Stimulated activated memory B cell treated with anti-CD40 and anti-IgM and Interleukin-4, amounts not matched to agents 10 μg/mL and 1 μg/mL and 100 μg/mL, for 72 hours (primary cell): Measurements from ENCODE around the gene SMYD2.

ENCODE experiments used
- ATAC-seq: fragments of 150-1000 bp; cut with Tn5 transposase; 2 replicates; pipeline ENCODE4 v1.10.0; 2021
- H3K27ac Mint-ChIP-seq: one replicate; pipeline ENCODE4 v1.8.0; 2022; ENCODE audit warnings: mild to moderate bottlenecking, mixed read lengths
- H3K27me3 Mint-ChIP-seq: one replicate; pipeline ENCODE4 v1.8.0; 2022; ENCODE audit warnings: mixed read lengths
- H3K36me3 Mint-ChIP-seq: one replicate; pipeline ENCODE4 v1.8.0; 2022; ENCODE audit warnings: mixed read lengths
- H3K4me1 Mint-ChIP-seq: one replicate; pipeline ENCODE4 v1.8.0; 2022; ENCODE audit warnings: mixed read lengths
- H3K4me3 Mint-ChIP-seq: one replicate; pipeline ENCODE4 v1.8.0; 2022; ENCODE audit warnings: mild to moderate bottlenecking, moderate library complexity, mixed read lengths
- H3K9me3 Mint-ChIP-seq: one replicate; pipeline ENCODE4 v1.8.0; 2022; ENCODE audit warnings: mixed read lengths

The SMYD2 gene

DNA sequence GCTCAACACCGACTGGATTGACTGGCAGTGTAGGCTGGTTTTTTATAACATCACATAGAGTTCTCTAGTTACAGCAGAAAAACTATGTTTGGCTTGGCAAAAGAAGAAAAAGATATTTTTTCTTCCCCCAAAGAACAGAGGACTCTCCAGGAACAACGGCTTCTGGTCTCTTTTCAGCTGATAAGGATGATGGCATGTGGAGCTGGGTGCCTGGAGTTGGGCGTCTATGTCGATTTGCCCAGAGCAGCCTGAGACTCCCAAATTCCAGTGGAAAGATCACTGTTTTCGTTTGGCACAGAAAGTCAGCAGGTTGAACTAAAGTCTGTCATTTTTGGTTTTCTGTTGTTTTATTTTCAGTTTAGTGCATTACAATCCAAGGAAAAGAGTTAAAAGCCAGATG is 91.1 kb downstream of the SMYD2 start:
- Mint-ChIP-seq H3K27ac (no peak overlapping the region), H3K4me1 (no peaks in the 10 kb centered on the region), H3K27me3 (no peaks in the 10 kb centered on the region), H3K4me3 (no peak overlapping the region), H3K9me3 (peaks cover 3% of the 10 kb centered on the region), H3K36me3 (no peaks in the 10 kb centered on the region)
- ATAC-seq, result no peak

DNA sequence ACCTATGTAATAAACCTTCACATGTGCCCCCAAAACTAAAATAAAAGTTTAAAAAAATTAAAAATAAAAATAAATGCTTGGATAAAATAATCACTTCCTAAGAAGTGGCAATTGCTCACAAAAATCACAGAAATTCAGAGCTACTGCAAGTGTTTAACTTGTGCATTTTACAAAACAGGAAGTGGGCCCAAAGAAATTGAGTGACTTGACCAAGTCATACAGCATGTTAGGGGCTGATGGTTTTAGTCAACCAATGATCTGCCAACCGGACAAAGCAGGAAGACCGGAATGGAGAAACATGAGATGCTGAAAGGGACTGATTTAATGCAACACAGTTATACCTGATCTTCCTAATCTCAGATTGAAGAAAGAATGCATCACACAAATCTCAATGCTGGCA is 96.5 kb downstream of the SMYD2 start:
- ATAC-seq, result no peak
- Mint-ChIP-seq H3K9me3 (no peaks in the 10 kb centered on the region), H3K36me3 (no peaks in the 10 kb centered on the region), H3K27me3 (no peaks in the 10 kb centered on the region), H3K27ac (no peak overlapping the region), H3K4me1 (no peaks in the 10 kb centered on the region), H3K4me3 (no peak overlapping the region)

DNA sequence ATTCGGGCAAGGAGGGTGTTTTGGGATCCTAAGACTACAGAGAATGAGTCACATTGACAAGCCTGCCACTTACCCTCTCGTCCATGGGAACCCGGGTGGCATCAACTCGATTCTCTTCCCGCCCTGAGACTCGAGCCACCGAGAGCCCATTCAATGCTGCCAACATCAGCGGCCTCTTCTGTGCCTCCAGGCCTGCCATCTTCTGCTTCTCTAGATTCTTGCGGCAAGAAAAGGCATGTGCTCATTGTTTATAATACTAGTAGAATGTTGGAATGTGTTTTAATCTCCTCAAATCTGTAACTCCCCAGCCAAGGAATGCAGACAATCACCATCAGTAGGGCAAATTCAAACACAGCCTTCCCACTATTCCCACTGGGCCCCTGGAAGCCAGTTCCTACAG is 96.9 kb downstream of the SMYD2 start:
- H3K4me3 Mint-ChIP-seq, result no peak overlapping the region
- no peaks in the 10 kb centered on the region for H3K4me1 Mint-ChIP-seq
- no peak for ATAC-seq
- no peak overlapping the region for H3K27ac Mint-ChIP-seq
- H3K9me3 Mint-ChIP-seq, result no peaks in the 10 kb centered on the region
- no peaks in the 10 kb centered on the region for H3K36me3 Mint-ChIP-seq
- no peaks in the 10 kb centered on the region for H3K27me3 Mint-ChIP-seq

DNA sequence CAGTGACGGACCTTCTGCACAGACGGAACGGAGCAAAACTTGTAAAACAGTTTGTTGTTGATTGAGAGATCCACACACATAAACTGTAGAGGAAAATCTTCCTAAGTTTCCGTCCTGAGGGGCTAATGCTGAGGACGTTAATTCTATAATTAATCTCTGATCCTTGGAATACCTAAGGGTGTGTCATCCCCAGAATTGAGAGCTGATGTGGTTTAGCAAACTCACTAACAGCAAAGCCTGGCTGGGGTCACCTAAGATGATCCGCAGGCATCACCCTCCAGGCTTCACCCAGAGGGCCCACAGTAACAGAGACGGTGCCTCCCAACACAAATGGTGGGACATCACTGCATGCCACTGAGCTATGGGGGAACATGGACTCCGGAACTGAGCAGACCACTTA is 97.5 kb downstream of the SMYD2 start:
- H3K9me3 Mint-ChIP-seq, result no peaks in the 10 kb centered on the region
- no peak for ATAC-seq
- no peak overlapping the region for H3K27ac Mint-ChIP-seq
- no peaks in the 10 kb centered on the region for H3K36me3 Mint-ChIP-seq
- peaks cover 1% of the 10 kb centered on the region for H3K27me3 Mint-ChIP-seq
- no peak overlapping the region for H3K4me3 Mint-ChIP-seq
- H3K4me1 Mint-ChIP-seq, result no peaks in the 10 kb centered on the region

DNA sequence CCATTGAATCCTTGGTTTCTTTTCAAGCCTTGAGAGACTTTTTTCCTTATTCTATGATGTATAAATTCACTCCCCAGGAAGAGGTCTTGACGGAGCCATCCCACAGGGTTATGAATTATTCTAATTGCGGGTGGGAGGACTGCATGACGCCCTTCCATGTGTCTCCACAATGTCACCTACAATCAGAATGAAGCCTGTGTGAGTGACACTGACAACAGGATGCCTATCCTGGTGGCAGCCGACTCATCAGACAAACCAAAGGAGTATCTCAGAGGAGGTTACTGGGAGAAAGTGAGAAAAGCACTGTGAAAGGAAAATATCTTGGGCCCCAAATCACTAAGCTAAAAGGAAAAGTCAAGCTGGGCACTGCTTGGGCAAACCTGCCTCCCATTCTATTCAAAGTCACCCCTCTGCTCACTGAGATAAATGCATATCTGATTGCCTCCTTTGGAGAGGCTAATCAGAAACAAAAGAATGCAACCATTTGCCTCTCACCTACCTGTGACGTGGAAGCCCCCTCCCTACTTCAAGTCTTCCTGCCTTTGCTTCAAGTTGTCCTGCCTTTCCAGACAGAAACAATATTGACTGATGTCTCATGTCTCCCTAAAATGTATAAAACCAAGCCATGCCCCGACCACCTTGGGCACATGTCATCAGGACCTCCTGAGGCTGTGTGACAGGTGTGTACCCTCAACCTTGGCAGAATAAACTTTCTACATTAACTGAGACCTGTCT is 98.4 kb downstream of the SMYD2 start:
- H3K27ac Mint-ChIP-seq, result no peak overlapping the region
- H3K27me3 Mint-ChIP-seq, result peaks cover 10% of the 10 kb centered on the region
- ATAC-seq, result no peak
- H3K4me3 Mint-ChIP-seq, result no peak overlapping the region
- no peaks in the 10 kb centered on the region for H3K36me3 Mint-ChIP-seq
- no peaks in the 10 kb centered on the region for H3K4me1 Mint-ChIP-seq
- H3K9me3 Mint-ChIP-seq, result no peaks in the 10 kb centered on the region

DNA sequence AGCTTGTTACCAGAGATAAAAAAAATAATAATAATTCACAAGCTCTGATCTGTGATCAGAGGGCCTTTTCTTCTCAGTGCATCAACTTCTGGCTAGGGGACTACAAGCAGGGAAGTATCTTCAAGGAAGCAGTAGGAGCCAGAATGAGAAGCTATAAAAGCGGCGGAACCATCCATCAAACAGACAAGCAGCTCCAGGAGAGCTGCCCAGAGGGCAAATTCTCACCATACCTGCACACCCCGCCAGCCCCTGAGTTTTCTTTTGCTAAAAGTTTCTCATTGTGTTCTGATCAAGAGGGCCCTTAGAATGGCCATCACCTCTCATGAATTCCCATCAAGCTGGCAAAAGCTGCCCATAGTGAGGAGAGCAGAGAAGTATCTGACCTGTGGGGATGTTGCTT is 99.4 kb downstream of the SMYD2 start:
- H3K27me3 Mint-ChIP-seq, result peaks cover 11% of the 10 kb centered on the region
- H3K36me3 Mint-ChIP-seq, result no peaks in the 10 kb centered on the region
- no peak overlapping the region for H3K27ac Mint-ChIP-seq
- no peak for ATAC-seq
- H3K9me3 Mint-ChIP-seq, result no peaks in the 10 kb centered on the region
- H3K4me3 Mint-ChIP-seq, result no peak overlapping the region
- no peaks in the 10 kb centered on the region for H3K4me1 Mint-ChIP-seq

DNA sequence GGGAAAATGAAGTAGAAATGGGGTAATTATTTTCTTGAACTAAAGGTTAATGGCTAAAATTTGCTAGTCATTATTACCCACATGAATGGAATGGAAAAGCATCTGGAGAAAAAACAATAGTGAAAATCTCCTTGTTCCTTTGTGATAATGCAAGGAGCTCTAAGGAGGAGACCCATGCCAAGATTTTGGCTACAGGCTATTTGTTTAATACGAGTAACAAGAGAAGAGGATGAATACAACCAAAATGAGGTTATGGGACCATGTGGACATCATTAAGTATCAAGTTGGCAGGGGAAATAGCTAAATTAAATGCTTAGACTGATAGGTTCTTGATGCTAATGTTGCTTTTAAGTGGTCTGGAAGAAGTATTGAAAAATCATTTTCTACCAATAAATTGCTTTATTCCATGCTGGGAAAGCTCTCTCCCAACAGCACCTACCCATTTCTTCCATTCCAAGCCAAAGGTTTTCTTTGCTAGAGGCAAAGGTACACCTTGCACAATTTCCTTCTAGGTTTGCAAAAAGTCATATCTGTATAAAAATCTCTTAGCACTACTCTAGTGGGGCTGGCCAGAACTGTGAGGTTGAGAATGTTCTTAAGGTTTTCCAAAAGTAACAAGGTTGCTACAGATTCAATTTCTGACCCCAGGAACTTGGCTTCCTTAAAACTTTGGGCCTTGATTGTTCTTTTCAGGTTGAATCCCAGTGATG is 100.2 kb downstream of the SMYD2 start:
- no peak for ATAC-seq
- Mint-ChIP-seq H3K4me1 (no peaks in the 10 kb centered on the region), H3K27ac (no peak overlapping the region), H3K36me3 (no peaks in the 10 kb centered on the region), H3K27me3 (peaks cover 11% of the 10 kb centered on the region), H3K4me3 (no peak overlapping the region), H3K9me3 (no peaks in the 10 kb centered on the region)

DNA sequence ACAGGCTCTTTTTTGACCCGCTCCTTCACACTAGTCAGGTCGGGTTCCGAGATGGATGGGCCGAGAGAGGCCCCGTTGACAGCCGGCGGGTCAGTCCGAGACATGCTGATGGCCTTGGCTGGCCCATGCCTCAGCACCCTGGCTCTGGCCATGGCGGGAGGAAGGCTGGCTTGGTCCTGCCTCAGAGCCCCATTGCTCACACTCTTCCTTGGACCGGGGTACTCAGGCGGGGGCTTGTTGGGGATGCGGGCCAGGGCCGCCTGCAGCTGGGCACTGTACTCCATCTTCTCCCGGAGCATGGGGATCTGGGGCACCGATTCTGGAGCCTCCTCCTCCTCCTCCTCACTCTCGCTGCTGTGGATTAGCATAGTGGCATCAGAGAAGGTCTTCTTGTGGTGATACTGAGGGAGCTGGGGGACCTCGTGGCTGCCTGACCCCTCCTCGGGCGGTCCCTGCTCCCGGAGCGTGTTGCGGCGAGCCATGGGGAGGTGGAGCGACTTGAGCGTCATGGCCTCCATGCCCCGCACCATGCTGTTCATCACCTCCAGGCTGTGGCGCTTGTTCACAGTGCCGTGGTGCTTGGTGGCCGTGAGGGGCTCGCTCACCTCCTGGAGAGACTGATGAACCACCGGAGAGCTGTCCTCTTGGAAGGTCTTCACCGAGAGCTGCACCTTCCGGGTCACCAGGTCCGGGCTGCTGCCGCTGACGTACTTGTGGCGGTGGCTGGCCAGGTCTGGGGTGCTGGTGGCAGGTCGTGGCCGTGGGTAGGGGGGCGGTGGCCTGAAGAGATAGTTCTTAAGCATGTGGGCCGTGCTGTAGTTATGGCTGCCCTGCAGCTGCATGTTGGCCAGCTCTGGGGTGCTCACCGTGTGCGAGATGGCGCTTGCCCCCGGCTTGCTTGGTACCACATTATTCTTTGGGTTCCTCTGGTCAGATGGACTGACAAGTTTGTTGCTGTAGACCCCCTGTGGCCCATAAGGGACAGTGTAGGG is 102.7 kb downstream of the SMYD2 start:
- Mint-ChIP-seq H3K27ac (no peak overlapping the region), H3K36me3 (no peaks in the 10 kb centered on the region), H3K27me3 (peaks cover 11% of the 10 kb centered on the region), H3K4me1 (no peaks in the 10 kb centered on the region), H3K4me3 (no peak overlapping the region), H3K9me3 (no peaks in the 10 kb centered on the region)
- ATAC-seq, result no peak

DNA sequence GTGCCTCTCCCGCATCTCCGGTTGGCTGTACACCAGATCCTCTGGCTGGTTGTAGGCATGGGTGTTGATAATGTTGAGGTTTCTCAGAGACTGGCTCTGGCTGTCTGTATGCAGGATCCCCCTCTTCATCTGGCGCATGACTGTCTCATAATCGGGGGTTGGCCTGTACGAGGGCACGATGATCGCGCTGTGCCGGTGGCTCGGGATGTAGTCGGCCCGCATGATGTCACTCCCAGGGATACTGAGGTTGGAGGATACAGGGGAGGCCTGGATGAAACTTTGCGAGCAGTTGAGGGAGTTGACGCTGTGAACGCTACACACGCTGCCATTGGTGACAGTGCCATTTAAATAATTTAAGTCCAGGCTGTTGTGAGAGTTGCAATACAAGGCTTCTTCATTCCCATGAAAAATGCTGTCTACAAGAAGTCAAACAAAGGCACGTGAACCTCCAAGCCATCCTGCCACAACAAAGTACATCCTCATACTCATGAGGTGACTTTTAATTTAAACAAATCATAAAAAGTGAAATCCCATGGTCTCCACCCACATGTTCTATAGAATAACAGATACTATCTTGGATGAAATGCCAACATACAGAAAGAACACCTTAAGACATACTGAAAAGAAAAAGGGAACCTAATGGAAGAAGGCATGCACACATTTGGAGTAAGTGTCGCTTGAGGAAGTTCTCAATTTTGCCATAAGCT is 103.6 kb downstream of the SMYD2 start:
- no peak overlapping the region for H3K27ac Mint-ChIP-seq
- H3K4me1 Mint-ChIP-seq, result no peaks in the 10 kb centered on the region
- no peak for ATAC-seq
- H3K27me3 Mint-ChIP-seq, result peaks cover 11% of the 10 kb centered on the region
- H3K9me3 Mint-ChIP-seq, result no peaks in the 10 kb centered on the region
- H3K36me3 Mint-ChIP-seq, result no peaks in the 10 kb centered on the region
- H3K4me3 Mint-ChIP-seq, result no peak overlapping the region

DNA sequence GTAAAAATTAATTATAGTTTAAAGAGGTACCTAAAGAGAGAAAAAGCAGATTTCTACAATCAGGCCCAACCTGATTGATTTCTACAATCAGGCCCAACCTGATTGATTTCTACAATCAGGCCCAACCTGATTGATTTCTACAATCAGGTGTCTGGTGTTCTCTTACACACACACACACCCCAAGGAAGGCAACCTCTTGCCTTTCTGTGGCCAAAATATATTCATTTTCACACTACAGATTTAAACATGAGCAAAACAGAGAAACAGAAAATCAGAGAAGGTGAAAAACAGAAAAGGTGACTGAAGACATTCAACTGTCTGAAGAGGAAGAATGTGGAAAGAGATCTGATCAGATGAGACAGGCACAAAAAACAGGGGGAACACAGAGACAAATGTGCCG is 104.5 kb downstream of the SMYD2 start:
- peaks cover 11% of the 10 kb centered on the region for H3K27me3 Mint-ChIP-seq
- H3K4me1 Mint-ChIP-seq, result no peaks in the 10 kb centered on the region
- H3K36me3 Mint-ChIP-seq, result no peaks in the 10 kb centered on the region
- H3K9me3 Mint-ChIP-seq, result no peaks in the 10 kb centered on the region
- ATAC-seq, result no peak
- H3K4me3 Mint-ChIP-seq, result no peak overlapping the region
- H3K27ac Mint-ChIP-seq, result no peak overlapping the region

DNA sequence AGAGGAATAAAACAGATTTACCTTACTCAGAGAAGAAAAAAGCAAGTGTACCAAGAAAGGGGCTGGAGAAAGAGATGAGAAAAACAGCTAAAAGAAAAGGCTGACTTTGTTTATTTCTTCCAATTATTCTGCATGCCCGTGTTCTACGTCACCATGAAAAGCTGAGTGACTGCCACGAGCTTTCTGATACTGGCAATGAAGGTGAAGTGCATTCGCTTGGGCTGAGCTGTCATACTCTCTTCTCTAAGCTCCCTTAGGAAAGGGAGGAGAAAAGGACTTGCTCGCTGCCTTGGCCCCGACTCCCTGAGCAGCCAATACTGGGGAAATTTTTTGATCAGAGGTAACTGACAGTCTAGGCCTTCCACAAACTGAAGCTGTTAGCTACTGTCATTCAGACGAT is 105.4 kb downstream of the SMYD2 start:
- H3K27ac Mint-ChIP-seq, result no peak overlapping the region
- no peak for ATAC-seq
- H3K27me3 Mint-ChIP-seq, result peaks cover 11% of the 10 kb centered on the region
- H3K36me3 Mint-ChIP-seq, result no peaks in the 10 kb centered on the region
- H3K4me1 Mint-ChIP-seq, result no peaks in the 10 kb centered on the region
- no peak overlapping the region for H3K4me3 Mint-ChIP-seq
- no peaks in the 10 kb centered on the region for H3K9me3 Mint-ChIP-seq
